Measurements from ENCODE around the gene ABHD12.

Gene ABHD12

DNA sequence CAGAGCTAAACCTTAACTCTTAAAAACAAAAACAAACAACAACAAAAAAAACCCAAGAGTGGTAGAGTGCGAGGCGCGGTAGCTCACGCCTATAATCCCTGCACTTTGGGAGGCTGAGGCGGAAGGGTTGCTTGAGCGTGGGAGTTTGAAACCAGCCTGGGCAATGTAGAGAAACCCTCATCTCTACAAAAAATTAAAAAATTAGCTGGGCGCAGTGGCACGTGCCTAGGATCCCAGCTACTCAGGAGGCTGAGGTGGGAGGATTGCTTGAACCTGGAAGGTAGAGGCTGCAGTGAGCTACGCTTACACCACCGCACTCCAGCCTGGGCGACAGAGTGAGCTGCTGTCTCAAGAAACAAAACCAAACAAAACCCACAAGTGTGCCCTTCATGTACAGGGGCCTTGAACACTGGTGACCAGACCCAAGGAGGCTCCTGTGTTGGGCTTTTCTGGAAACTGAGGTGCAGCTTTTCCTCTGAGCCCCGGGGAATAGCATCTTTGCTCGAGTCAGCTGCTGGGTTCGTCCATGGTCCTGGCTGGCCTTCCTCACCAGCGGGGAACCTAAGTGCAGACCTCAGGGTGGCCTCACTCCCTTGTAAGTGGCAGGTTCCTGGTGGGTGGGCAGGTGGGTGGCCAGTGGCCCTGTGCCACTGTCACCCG lies 102.9 kb downstream of the ABHD12 start:
- no peak for DNase-seq

DNA sequence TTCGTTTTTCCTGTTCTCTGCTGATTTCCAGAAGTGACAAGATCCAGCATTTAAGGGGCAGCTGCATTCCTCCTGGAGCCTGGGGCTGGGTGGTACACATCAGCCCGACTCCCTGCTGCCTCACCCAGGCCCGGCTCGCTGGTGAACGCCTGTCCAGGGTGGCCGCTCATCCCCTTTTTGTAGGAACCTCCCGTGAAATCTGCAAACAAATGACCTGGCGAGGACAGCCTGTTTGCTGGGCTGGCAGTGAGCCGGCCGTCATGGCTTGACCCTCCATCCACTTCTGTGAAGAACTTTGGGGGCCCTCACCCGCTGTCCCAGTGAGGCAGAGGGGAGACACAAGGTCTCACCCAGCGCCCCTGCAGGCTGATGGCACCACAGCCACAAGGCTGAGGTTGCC lies 103.7 kb downstream of the ABHD12 start:
- DNase-seq: no peak

DNA sequence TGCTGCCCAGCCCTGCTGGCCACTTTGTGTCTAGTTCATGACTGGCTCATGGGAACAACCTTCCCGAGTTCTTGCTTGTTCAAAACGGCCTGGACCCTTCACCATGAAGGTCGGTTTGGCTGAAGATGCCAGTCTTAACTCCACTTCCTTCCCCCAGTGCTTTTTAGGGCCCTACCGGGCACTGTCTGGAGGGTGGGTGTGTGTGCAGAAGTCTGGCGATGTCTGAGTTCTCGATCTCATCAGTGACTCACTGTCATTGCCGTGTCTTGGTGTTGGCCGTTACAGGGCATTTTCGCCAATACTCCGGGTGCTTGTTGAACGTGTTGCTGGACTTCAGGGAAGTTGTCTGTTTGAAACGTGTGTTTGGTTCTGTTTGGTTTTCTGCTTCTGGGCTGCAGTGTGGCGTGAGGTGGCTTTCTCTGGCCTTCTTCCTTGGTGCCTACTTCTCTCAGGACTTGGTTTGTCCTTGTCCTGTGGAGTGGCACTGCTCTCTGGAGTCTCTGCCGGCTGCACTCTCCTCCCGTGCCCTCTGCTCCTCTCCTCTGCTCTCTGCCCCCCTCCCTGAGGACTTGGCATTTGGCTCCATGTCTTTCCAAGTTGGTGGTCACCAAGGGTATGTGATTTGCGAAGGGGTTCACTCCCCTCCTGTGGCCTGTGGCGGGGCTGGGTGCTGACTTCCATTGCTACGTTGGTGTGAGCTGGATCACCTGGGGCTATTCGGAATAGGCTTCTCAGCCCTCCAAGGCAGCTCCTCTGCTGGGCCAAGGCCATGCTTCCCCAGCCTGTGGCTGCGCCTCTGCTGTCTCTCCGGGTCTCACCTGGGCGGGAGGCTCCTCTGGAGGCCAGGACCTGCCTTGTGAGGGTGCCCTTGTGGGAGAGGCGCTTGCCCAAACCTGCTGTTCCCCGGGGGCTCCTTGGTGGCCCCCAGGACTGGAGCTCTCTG lies 104.5 kb downstream of the ABHD12 start:
- DNase-seq: no peak

DNA sequence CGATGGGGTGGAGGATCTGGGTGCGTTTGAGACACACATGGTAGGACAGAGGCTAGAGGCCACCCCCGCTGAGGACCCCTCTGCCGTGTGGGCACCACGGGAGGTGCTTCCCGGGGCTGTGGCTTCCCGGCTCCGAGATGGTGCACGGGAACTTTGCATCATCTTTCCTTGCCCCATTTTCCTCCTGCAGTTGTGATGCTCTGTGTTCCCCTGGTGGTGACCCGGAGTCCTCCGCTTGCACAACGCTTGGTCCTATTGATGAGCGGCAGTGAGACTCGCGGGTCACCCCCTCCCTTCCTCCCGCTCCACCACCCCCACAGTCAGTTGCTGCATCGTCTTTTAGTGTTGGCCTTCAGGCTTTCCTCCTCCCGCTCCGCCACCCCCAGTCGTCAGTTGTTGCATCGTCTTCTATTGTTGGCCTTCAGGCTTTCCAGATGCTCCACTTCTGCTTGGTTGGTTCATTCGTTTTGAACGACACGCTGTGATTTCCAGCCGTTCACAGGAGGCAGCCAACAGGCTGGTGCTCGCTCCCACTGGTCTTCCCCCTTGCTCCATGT lies 105.5 kb downstream of the ABHD12 start:
- no peak for DNase-seq

DNA sequence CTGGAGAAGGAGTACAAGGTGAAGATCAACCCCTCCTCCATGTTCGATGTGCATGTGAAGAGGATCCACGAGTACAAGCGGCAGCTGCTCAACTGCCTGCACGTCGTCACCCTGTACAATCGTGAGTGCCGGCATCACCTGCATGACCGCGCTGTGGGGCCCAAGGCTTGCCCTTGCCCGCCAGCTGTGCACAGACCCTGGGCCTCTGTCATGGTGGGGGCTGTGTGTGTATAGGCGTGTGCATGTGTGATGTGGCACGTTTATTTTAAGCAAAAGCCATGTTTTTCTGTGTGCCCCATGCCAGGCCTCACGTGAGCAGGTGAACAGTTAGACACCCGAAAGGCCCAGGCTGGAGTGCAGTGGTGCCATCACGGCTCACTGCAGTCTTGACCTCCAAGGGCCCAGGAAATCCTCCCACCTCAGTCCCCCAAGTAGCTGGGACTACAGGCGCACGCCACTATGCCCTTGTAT lies 106.5 kb downstream of the ABHD12 start:
- DNase-seq: no peak

DNA sequence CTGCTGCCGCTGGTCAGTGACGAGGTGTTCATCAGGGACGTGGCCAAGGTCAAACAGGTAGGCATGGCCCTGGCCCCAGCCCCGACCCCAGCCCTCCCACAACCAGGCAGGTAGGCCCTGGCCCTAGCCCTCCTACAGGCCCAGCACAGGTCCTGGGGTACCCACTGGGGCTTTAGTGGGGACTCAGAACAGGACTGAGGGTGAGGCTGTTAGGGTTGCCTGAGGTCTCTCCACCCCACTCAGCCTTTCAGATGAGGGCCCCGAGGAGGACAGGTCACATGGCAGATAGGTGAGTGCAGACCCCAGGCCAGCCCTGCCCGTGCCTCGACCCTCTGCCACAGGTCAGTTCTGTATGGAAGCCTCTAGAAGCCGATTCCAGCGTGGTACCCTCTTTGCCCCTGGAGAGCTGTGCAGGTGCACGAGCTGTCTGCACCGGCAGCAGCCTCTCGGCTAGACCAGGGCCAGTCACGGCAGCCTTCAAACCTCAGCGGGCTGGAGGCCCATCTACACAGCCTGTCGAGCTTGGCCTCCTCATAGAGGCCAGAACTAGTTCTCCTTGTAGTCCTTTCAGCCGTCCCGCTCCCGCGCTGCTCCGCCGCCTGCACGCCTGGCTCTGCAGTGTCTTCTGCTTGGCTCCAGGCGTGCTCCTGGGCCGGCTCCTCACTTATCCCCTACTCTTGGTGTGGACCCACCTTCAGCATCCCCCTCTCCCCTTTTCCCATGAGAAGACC lies 107.2 kb downstream of the ABHD12 start:
- no peak for DNase-seq

DNA sequence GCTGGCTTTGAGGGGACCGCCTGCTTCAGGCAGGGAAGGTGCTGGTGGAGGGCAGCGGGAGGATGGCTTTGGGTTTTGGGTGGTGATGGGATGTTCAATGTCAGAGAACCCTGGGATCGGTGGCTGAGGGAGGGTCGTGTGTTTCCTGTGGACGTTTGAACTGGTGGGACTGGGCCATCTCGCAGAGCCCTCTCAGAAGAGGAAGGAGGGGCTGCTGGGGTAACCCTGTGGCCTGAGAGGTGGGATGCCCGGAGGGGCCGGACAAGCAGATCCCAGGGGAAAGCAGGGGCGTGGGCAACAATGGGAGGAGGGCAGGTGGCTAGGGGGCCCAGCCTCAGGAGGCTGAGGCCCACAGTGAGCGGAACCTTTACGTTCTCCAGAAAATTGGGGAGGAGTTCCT lies 107.8 kb downstream of the ABHD12 start:
- no peak for DNase-seq

DNA sequence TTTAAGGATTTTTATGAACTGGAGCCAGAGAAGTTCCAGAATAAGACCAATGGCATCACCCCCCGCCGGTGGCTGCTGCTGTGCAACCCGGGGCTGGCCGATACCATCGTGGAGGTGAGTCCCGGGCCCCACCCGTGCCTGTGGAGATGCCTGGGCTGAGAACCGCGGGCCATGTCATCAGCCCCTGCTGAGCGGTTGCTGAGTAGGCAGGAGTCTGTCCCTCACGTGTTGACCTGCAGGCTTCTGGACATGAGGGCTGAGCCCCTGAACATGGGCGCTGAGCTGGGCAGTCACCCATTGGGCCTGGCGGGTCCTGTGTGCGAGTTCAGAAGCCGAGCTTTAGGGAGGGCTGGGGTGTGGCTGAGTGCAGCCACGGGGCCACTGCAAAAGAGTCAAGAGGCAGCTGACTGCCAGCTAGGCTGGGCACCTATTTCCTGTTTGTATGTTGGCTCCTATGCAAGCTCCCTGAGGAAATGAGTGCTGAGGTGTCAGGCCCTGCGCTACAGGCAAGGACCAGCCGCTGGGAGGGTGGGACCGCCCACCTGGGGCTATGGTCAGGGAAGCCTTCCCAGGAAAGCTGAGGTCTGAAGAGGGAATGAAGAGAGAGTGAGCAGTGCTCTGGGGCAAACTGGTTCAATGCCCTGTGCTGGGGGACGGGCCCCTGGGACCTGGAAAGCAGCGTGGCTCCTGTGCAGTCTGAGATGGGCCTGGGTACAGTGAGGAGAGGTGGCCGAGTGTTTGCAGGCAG lies 108.4 kb downstream of the ABHD12 start:
- no peak for DNase-seq

DNA sequence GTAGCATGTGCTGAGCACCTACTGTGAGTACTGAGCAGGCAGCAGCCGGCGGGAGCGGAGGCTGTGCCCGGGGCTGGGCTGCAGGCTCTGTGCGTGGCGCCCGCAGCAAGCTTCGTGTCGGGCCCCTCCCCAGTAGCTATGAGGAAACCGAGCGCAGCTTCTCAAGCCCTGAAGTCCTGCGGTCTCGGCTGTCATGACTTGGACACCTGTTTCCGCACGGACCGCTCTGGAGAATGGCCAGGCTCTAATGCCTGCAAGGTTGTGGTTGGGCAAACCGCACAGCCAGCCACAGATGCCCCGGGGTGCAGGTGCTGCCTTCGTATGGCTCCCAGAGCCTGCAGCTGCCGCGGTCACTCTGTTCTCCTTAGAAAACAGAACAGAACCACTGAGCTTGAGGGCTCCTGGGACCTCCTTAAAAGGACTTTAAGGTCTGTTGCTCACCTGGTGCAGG lies 109.1 kb downstream of the ABHD12 start:
- DNase-seq: no peak

DNA sequence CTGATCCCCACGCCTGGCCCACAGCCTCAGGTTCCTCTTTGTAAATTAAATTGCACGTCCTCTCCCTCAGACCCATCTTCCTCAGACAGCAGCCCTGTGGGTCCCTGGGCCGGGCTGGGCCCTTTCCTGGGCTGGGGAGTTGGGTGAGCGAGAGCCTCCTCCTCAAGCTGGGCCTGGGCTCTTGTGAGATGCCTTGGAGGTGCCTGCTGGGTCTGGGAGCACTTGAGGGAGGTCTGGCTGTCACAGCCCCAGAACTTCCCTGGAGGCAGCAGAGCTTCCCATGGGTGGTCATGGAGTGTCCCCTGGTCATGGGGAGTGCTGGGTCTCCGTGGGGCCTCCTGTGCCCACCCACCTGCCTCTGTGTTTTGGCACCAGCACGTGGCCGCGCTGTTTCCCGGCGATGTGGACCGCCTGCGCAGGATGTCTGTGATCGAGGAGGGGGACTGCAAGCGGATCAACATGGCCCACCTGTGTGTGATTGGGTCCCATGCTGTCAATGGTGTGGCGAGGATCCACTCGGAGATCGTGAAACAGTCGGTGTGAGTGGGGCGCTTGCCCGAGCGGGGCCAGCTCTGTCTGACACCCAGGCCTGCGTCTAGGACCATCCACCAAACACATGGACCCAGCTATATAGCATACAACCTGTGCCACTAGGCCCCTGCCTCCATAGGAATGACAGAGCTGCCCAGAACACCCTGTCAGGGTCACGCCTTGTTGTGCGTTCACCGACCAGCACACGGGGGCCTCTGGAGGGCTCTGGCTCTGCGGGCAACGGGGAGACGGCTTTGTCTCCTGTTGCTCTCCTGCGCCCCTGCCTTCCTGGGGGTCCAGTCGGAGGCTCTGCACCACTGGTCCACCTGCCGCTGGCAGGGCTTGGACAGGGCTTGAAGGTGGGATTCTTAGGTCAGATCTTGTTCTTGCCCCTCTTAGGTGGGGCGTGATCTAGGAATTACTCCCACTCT lies 109.8 kb downstream of the ABHD12 start:
- no peak for DNase-seq

DNA sequence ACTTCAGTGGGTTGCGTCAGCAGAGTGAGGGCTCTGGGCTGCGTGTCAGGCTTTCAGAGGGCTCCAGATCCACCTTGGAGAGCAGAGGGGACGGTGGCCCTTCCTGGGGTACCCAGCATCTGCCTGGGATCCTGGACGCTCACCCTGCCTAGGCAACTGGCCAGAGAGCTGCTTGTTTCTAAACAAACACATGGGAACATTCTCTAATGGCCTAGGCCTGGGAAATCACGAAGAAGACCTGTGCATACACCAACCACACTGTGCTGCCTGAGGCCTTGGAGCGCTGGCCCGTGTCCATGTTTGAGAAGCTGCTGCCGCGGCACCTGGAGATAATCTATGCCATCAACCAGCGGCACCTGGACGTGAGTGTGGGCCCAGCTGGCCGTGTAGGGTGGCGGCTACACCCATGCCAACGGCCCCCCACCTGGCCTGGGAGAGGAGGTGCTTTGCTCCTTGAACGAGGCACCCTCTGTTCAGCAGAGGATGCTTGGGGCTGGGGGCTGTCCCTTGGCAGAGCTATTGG lies 110.5 kb downstream of the ABHD12 start:
- DNase-seq: no peak

DNA sequence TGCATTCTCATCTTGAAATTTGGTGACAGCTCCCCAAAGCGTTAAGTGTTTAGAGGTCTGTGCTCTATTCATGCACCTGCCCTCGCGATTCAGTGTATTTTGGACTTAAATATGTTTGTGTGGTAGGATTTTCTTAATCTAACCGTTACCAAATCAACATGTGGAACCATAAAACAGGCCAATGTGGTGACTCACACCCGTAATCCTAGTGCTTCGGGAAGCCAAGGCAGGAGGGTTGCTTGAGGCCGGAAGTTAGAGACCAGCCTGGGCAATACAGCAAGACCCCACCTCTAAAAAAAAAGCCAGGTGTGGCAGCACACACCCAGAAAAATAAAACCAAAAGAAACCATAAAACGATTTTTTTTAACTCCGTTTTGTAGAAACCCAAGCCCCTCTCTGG lies 111.2 kb downstream of the ABHD12 start:
- no peak for DNase-seq

DNA sequence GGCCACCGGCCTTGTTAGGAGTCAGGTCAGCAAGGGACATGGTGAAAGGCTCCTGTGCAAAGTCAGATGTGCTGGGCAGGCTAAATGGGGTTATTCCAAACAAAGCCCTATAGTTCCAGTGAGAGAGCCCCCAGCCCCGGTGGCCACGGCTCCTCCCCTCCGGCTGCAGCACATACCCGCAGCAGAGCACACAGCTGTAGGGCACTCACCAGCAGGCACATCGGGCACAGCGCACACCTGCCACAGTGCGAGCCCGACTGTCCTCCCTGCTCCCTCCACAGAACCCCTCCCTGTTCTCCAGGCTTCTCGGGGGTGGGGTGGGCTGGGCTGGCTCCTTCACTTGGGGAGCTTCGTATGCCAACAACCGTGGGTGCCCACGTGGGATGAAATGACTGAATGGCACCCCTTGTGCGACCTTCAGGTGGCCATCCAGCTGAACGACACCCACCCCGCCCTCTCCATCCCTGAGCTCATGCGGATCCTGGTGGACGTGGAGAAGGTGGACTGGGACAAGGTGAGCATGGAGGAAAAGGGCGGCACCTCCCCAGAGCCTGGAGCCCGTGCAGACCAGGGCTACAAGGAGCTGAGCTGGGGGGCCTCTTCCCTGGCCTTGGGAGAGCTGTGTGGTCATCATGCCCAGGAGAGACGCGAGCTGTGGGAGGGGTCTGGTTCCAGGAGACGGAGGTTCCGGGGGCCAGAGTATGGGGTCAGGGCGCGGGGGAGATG lies 111.8 kb downstream of the ABHD12 start:
- no peak for DNase-seq

DNA sequence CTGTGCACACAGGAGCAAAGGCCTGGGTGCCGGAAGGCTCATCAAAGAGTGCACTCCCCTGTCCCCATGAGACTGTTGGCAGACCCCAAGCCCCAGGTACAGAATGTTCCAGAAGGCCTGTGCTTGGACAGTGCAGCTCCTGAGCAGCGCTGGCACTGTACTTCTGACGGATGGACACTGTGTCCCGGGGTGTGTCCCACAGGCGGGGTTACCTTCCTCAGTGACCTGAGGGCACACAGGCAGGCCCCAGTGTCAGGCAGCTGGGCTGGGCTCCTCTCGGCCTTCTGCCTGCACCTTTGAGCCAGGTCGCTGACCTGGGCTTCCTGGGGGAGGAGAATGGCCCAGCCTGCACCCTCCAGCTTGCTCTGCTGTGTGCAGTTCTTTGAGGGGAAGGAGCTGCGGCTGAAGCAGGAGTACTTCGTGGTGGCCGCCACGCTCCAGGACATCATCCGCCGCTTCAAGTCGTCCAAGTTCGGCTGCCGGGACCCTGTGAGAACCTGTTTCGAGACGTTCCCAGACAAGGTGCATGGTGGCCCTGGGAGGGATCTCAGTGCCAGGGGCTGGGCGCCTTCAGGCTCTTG lies 112.6 kb downstream of the ABHD12 start:
- DNase-seq: no peak

DNA sequence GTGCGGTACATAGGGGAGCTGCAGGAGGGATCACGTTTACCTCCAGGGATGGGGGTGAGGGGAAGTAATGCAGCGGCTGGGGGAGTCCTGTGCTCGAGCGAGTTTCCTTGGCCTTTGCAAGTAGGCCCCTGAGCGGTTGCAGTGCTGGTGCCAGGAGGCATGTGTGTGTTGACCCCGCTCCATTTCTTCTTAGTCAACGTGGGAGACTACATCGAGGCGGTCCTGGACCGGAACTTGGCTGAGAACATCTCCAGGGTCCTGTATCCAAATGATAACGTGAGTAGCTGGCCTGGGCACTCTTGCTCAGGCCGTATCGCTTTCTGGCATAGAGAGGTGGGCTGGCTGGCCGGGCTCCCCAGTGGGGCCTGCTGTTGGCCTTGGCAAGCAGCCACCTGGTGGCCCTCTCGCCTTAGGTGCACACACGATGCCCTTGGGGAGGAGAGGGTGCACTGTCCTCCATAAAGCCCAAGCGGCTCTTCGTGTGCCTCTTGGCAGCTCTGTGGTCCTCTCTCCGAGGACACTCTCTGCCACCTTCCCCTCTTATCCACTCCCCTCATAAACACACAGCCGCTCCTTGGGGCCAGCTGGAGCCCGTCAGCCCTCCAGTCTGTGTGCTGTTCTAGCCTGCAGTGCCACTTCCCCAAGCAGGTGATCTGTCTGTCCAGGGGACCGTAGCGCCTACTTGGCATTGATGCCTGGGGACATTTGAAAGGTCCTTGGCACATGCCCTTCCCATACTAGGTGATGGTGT lies 113.4 kb downstream of the ABHD12 start:
- DNase-seq: no peak

DNA sequence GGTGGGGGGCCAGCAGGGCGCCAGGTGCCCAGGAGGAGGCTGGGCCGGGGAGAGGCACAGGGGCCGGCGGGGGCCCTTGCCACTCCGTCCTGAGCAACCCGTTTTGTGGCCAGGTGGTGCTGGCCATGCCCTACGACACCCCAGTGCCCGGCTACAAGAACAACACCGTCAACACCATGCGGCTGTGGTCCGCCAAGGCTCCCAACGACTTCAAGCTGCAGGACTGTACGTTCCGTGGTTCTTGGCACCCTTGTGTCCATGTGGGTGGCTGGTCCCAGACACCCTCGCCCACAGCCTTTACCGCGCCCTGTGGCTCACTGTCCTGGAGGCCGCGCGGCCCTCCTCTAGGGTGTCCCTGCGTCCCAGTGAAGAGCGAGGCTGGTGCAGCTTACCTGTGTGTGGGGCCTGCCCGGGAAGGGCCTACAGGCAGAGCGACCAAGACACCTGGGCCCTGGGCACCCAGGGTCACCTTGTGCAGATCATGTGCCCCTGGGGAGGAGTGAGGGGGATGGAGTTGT lies 114.0 kb downstream of the ABHD12 start:
- no peak for DNase-seq

DNA sequence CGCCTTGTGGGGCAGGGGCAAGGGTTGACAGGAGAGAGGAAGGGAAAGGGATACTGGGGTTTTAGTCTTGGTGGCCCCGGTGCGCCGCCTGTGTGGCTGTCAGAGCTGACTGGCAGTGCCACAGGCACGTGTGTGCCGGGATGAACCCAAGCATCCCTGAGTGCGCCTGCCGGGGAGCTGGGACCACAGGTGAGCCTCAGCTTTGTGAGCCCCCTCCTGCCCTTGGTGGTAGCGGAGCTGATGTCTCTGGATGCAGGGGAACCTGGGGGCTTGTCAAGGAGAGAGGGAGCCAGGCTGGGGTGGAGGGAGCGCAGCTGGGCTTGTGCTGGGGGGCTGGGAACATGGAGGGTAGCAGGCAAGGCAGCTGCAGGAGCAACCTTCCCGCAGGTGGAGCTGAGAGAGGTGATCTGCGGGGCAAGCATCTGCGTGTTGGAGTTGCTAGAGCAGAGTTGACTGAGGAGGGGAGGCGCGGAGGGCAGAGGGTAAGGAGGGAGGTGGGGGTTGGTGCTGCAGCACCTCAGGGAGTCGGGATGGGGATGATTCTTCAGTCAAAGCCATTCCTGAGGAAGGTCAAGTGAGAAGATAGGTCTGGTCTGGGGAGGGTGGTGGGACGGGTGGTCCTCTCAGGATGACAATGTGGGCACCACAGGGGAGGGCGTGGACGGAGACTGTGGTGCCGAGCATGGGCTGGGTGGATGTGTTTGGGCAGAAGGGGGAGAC lies 114.7 kb downstream of the ABHD12 start:
- no peak for DNase-seq
